Measurements from ENCODE around the gene ZBTB4. TPM values are rescaled to one million over a fixed set of nuclear protein-coding genes. Genes with fewer than 3 reads are reported as not detected.

The ZBTB4 gene
- total and polyA plus RNA-seq, 9 of the 15 experiments (the other 6 are each of a cell fraction or from before 2014, with no cell fraction given) = 0.92 to 6.9 (median 3.3) TPM

GRCh38 chr17:7421186-7421585 lies 58.2 kb downstream of the ZBTB4 start:
- Histone ChIP-seq H3K36me3 (ENCODE audit: control insufficient read depth, insufficient read depth, low read length) (no peaks in the 10 kb centered on the region), H3K9me3 (replicated peaks; ENCODE audit: control insufficient read depth, insufficient read depth, low read depth, low read length) (no peaks in the 10 kb centered on the region), H4K20me1 (replicated peaks; ENCODE audit: control insufficient read depth, insufficient read depth, low read length) (no peaks in the 10 kb centered on the region), H3K9me1 (ENCODE audit: control insufficient read depth, insufficient read depth, low read length) (no peaks in the 10 kb centered on the region), H3K27me3 (ENCODE audit: control insufficient read depth in 2 of 2, insufficient read depth in 2 of 2, low read length in 2 of 2) (no peaks in the 10 kb centered on the region), H3K9ac (ENCODE audit: insufficient read depth in 1 of 2, low read depth in 2 of 2, low read length in 2 of 2) (no peak overlapping the region; a peak in 1 of 4 replicates), H3K4me1 (replicated peaks in 1 of 2; ENCODE audit: control insufficient read depth in 2 of 2, insufficient read depth in 2 of 2, low read length in 2 of 2) (peaks cover 0 to 6% of the 10 kb centered on the region in 2 experiments; a peak in 2 of 5 replicates), H3K4me3 (no peak overlapping the region), H2AFZ (ENCODE audit: low read depth, low read length) (no peak overlapping the region), H3K79me2 (ENCODE audit: control insufficient read depth, insufficient read depth, low read length) (no peaks in the 10 kb centered on the region), H3K4me2 (ENCODE audit: insufficient read depth, low read length) (no peak overlapping the region), H3K27ac (ENCODE audit: extremely low read depth, low read depth, low read length) (no peak overlapping the region)
- BruUV-seq (replicated peaks) = no TSS peak
- FAIRE-seq (no peak), DNase-seq (ENCODE audit: extremely low read depth in 1 of 4, low spot score in 3 of 4) (no peak), ATAC-seq (no peak)
- intact Hi-C loops (cut with micrococcal nuclease) = no loop called here
- 78% methylated on average over 6 of the region's 16 CpGs for WGBS (ENCODE audit: insufficient coverage, low coverage, missing lambda C conversion rate)
- POLR2A ChIA-PET = interaction anchor here (0.7 to 0.9 kb wide), 2 partner anchors 9 to 227 kb away, joined by 3 read pairs; no protein-coding TSS in a partner anchor
- TF ChIP-seq ZBTB1 (CRISPR knock-in tag; IDR thresholded peaks at IDR 0.05; ENCODE audit: borderline replicate concordance, low read depth) (no peak), GATA2 (CRISPR knock-in tag; IDR thresholded peaks at IDR 0.05) (no peak), MAFF (IDR thresholded peaks at IDR 0.05; ENCODE audit: low read length) (no peak), SUPT5H (IDR thresholded peaks at IDR 0.05) (no peak), HNRNPUL1 (IDR thresholded peaks at IDR 0.05; ENCODE audit: low read length) (no peak), TBP (optimal IDR thresholded peaks at IDR 0.05; ENCODE audit: low read depth, low read length) (no peak), ETV1 (tag; conservative IDR thresholded peaks at IDR 0.05; ENCODE audit: low read depth) (no peak)
- in situ Hi-C loops (cut with MboI) = no loop called here
- CTCF ChIA-PET (ENCODE audit: low intra/inter-chr PET ratio) = no interaction called here
